Measurements from ENCODE around the gene SFN. TPM values are rescaled to one million over a fixed set of nuclear protein-coding genes. Genes with fewer than 3 reads are reported as not detected.

Gene SFN
- not detected for polyA plus RNA-seq (ENCODE audit: low read depth in 6 of 6)

DNA sequence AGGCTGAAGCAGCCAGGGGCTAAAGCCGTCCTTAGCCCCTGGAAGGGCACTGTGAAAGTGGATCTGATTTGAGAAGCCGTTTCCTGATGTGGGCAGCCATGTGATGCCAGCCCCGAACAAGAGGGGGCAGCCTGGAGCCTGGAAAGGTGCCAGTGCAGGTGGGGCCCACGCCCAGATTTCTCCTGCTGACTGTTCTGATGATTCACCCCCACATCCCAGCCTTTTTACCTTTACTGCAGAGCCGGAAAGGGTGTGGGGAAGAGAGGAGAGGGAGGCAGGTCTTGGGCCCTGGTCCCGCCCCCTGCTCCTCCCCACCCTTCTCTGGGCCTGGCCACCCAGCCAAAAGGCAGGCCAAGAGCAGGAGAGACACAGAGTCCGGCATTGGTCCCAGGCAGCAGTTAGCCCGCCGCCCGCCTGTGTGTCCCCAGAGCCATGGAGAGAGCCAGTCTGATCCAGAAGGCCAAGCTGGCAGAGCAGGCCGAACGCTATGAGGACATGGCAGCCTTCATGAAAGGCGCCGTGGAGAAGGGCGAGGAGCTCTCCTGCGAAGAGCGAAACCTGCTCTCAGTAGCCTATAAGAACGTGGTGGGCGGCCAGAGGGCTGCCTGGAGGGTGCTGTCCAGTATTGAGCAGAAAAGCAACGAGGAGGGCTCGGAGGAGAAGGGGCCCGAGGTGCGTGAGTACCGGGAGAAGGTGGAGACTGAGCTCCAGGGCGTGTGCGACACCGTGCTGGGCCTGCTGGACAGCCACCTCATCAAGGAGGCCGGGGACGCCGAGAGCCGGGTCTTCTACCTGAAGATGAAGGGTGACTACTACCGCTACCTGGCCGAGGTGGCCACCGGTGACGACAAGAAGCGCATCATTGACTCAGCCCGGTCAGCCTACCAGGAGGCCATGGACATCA, at the start of gene SFN:
TSS of gene SFN (plus strand) at position 369 of the 904 bp plus-strand sequence. CDS start at position 433, 64 bp downstream.
- ATAC-seq (ENCODE audit: low read depth in 2 of 2), result no peak

GRCh38 chr1:26814377-26814776, 48.6 kb upstream of the SFN start:
- no peak overlapping the region for H3K4me3 Mint-ChIP-seq
- no peak for ATAC-seq (ENCODE audit: low read depth in 2 of 2)
- H3K9me3 Mint-ChIP-seq, result no peaks in the 10 kb centered on the region
- H3K4me1 Mint-ChIP-seq, result peaks cover 0 to 11% (median 6%) of the 10 kb centered on the region in 3 donors
- no peaks in the 10 kb centered on the region for H3K36me3 Mint-ChIP-seq
- peaks cover 8 to 31% (median 27%) of the 10 kb centered on the region in 3 donors for H3K27me3 Mint-ChIP-seq
- DNase-seq, result no peak
- H3K27ac Mint-ChIP-seq, result no peak overlapping the region

More for the DNA sequence above, at the start of gene SFN:
- Mint-ChIP-seq H3K36me3 (no peaks in the 10 kb centered on the region), H3K9me3 (no peaks in the 10 kb centered on the region), H3K4me3 (peak within 1 kb of the TSS; percentile 87 to 100 (median 95)), H3K27me3 (no peaks in the 10 kb centered on the region), H3K4me1 (peaks cover 17 to 37% (median 23%) of the 10 kb centered on the region in 3 donors), H3K27ac (peak within 1 kb of the TSS in 2 of 6 donors; percentile 81 to 89)
- no peak for DNase-seq

DNA sequence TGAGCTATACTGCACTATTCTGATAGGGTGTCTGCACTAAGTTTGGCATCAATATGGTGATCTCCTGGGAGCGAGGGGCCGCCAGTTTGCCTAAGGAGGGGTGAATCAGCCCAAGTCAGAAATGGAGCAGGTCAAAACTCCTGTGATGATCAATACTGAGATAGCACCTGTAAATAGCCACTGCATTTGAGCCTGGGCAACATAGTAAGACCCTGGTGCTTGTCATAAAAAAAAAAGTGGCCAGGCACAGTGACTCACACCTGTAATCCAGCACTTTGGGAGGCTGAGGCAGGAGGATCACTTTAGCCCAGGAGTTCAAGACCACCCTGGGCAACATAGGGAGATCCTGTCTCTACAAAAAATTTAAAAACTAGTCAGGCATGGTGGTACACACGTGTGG, 48.1 kb upstream of the SFN start:
- H3K4me3 Mint-ChIP-seq, result no peak overlapping the region
- H3K27ac Mint-ChIP-seq, result peak overlapping the region in 1 of 6 donors; percentile 76
- no peak for DNase-seq
- H3K36me3 Mint-ChIP-seq, result no peaks in the 10 kb centered on the region
- ATAC-seq (ENCODE audit: low read depth in 2 of 2), result no peak
- H3K27me3 Mint-ChIP-seq, result peaks cover 8 to 31% (median 27%) of the 10 kb centered on the region in 3 donors
- H3K4me1 Mint-ChIP-seq, result peaks cover 0 to 15% (median 6%) of the 10 kb centered on the region in 3 donors
- H3K9me3 Mint-ChIP-seq, result no peaks in the 10 kb centered on the region

DNA sequence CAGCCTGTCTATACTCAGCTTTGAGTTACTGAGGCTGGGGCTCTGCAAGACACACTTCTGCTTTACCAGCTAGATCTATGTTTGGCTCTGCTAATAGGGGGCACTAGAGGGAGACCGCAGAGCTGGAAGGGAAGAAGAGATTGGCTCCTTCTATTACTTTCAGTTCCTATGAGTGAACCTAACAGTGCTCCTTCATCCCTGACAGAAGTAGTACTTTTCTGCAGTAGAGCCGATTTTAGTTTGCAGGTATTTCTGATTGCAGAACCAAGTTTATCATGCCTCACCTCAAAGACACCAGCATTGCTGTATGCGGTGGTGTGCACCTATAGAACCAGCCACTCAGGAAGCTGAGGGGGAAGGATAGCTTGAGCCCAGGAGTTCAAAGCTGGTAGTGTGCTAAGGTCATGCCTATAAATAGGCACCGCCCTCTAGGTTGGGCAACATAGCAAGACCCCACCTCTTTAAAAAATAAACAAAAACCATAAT, 42.1 kb upstream of the SFN start:
- Mint-ChIP-seq H3K4me3 (peak overlapping the region; percentile 21 to 86 (median 73)), H3K9me3 (no peaks in the 10 kb centered on the region), H3K27me3 (peaks cover 5 to 26% (median 20%) of the 10 kb centered on the region in 3 donors), H3K36me3 (no peaks in the 10 kb centered on the region), H3K27ac (peak overlapping the region in 5 of 6 donors; percentile 79 to 93 (median 91)), H3K4me1 (peaks cover 10 to 38% (median 24%) of the 10 kb centered on the region in 3 donors)
- DNase-seq (peak; percentile 88), ATAC-seq (ENCODE audit: low read depth in 2 of 2) (peak; percentile 97 to 98)

DNA sequence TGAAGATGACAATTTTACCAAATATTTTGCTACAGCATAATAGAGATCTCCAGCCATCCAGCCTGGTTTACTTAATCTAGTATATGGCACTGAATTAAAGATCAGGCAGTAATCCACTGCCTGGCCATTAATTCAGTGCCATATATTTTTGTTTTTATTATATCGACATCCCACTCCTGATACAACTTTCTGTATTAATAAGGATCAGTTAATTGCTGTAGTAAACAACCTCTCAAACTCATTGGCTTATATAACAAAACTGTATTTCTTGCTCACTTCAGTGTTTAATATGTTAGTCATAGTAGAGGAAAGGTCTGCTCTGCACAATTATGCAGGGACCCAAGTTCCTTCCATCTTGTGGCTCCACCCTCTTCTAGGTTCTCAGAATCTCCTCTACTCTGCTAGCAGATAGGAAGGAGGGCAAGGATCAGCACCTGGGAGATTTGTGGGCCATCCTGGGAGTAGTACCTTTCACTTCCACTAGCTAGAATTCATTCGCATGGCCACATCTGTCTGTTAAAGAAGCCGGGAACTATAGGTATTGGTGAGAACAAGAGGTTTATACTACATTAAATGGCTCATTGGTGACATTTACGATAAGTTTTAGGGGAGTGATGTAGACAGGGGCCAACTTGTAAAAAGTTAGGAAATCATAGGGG, 40.1 kb upstream of the SFN start:
- Mint-ChIP-seq H3K36me3 (no peaks in the 10 kb centered on the region), H3K4me1 (peaks cover 18 to 53% (median 33%) of the 10 kb centered on the region in 3 donors), H3K4me3 (peak overlapping the region in 1 of 8 donors; percentile 2), H3K27ac (peak overlapping the region in 1 of 6 donors; percentile 85), H3K9me3 (no peaks in the 10 kb centered on the region), H3K27me3 (peaks cover 0 to 21% (median 13%) of the 10 kb centered on the region in 3 donors)
- ATAC-seq (ENCODE audit: low read depth in 2 of 2) (no peak), DNase-seq (no peak)

DNA sequence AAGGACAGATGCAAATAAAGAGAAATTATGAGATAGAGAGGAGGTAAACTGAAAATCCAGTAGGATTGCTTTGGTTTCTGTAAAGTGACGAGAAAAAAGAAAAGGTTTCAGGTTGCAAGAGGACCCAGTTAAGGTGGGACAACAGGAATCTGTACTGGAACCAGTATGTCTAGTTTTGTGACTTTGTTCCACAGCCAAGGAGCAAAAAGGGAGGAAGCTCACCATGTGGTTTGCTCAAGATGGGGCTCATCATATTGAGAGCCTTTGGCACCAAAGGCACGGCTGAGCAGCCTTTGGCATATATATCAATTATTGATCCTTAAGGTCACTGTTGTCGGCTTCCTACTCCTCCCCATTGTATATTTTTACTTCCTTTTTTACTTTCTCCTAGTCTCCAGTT, 38.2 kb upstream of the SFN start:
- no peak overlapping the region for H3K27ac Mint-ChIP-seq
- H3K9me3 Mint-ChIP-seq, result no peaks in the 10 kb centered on the region
- peak overlapping the region in 3 of 8 donors; percentile 85 to 93 (median 88) for H3K4me3 Mint-ChIP-seq
- DNase-seq, result no peak
- H3K4me1 Mint-ChIP-seq, result peaks cover 29 to 66% (median 51%) of the 10 kb centered on the region in 3 donors
- peaks cover 0 to 21% (median 13%) of the 10 kb centered on the region in 3 donors for H3K27me3 Mint-ChIP-seq
- no peak for ATAC-seq (ENCODE audit: low read depth in 2 of 2)
- H3K36me3 Mint-ChIP-seq, result no peaks in the 10 kb centered on the region

GRCh38 chr1:26826261-26827105, 36.5 kb upstream of the SFN start, which contains the start of gene ZDHHC18:
Gene ZDHHC18, plus strand, starts transcription at chr1:26826688. Its CDS starts 117 bp downstream, at chr1:26826805.
- H3K4me3 Mint-ChIP-seq, result peak within 1 kb of the TSS; percentile 85 to 95 (median 92)
- no peaks in the 10 kb centered on the region for H3K9me3 Mint-ChIP-seq
- ATAC-seq (ENCODE audit: low read depth in 2 of 2), result peak; percentile 84 to 88
- H3K4me1 Mint-ChIP-seq, result peaks cover 28 to 51% (median 37%) of the 10 kb centered on the region in 3 donors
- peak; percentile 70 for DNase-seq
- peaks cover 0 to 13% (median 13%) of the 10 kb centered on the region in 3 donors for H3K27me3 Mint-ChIP-seq
- H3K27ac Mint-ChIP-seq, result peak within 1 kb of the TSS; percentile 62 to 94 (median 87)
- no peaks in the 10 kb centered on the region for H3K36me3 Mint-ChIP-seq

GRCh38 chr1:26827106-26827604, 35.8 kb upstream of the SFN start:
- peak overlapping the region; percentile 75 to 94 (median 88) for H3K4me3 Mint-ChIP-seq
- H3K27ac Mint-ChIP-seq, result peak overlapping the region in 4 of 6 donors; percentile 70 to 94 (median 84)
- peaks cover 0 to 13% (median 13%) of the 10 kb centered on the region in 3 donors for H3K27me3 Mint-ChIP-seq
- ATAC-seq (ENCODE audit: low read depth in 2 of 2) (no peak), DNase-seq (no peak)
- H3K4me1 Mint-ChIP-seq, result peaks cover 32 to 52% (median 37%) of the 10 kb centered on the region in 3 donors
- no peaks in the 10 kb centered on the region for H3K9me3 Mint-ChIP-seq
- no peaks in the 10 kb centered on the region for H3K36me3 Mint-ChIP-seq

- peaks cover 0 to 13% (median 12%) of the 10 kb centered on the region in 3 donors for H3K27me3 Mint-ChIP-seq
- H3K27ac Mint-ChIP-seq, result peak overlapping the region in 4 of 6 donors; percentile 55 to 94 (median 84)
- peak overlapping the region; percentile 75 to 94 (median 88) for H3K4me3 Mint-ChIP-seq
- H3K9me3 Mint-ChIP-seq, result no peaks in the 10 kb centered on the region
- H3K4me1 Mint-ChIP-seq, result peaks cover 37 to 57% (median 42%) of the 10 kb centered on the region in 3 donors
- no peak for ATAC-seq (ENCODE audit: low read depth in 2 of 2)
- no peak for DNase-seq
- no peaks in the 10 kb centered on the region for H3K36me3 Mint-ChIP-seq
Measured at GRCh38 chr1:26827663-26828062, 35.3 kb upstream of the SFN start.

DNA sequence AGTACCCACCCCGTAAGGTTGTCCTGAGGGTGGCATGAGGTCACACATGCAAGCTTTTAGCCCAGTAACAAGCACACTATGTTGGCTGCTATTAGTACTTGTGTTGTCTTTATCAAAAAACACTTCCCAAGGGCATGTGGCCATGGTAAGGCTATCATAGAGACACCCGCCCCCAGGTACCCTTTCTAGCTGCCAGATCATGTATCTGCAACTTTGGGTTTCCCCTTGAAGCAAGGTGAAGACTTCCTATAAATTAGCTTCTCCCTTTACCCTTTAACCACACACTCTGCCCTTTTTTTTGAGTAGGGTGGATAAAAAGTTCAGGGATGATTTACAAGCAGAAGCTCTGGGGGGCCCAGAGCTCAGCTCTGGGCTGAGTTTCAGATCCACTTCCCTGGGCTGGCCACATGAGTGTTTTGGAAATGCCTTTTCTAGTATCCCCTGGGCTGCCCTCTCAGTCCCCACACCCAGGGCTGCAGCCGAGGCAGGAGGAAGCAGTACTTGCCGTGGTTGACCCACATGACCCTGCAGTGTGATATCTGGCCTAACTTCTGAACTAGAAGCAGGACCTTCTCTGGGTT, 34.4 kb upstream of the SFN start:
- no peaks in the 10 kb centered on the region for H3K36me3 Mint-ChIP-seq
- peak overlapping the region; percentile 72 to 94 (median 82) for H3K4me3 Mint-ChIP-seq
- peaks cover 0 to 5% (median 5%) of the 10 kb centered on the region in 3 donors for H3K27me3 Mint-ChIP-seq
- DNase-seq, result no peak
- peak in 1 of 2 donors; percentile 33 for ATAC-seq (ENCODE audit: low read depth in 2 of 2)
- H3K27ac Mint-ChIP-seq, result peak overlapping the region in 5 of 6 donors; percentile 38 to 91 (median 59)
- no peaks in the 10 kb centered on the region for H3K9me3 Mint-ChIP-seq
- peaks cover 45 to 61% (median 45%) of the 10 kb centered on the region in 3 donors for H3K4me1 Mint-ChIP-seq

- Mint-ChIP-seq H3K4me1 (peaks cover 53 to 70% (median 54%) of the 10 kb centered on the region in 3 donors), H3K27me3 (peaks cover 0 to 5% (median 5%) of the 10 kb centered on the region in 3 donors), H3K4me3 (peak overlapping the region in 4 of 8 donors; percentile 20 to 79 (median 55)), H3K27ac (peak overlapping the region in 5 of 6 donors; percentile 23 to 91 (median 56)), H3K9me3 (no peaks in the 10 kb centered on the region), H3K36me3 (no peaks in the 10 kb centered on the region)
- DNase-seq (no peak), ATAC-seq (ENCODE audit: low read depth in 2 of 2) (no peak)
Measured at GRCh38 chr1:26829184-26829911, 33.6 kb upstream of the SFN start.
